Peyer's patch (tissue), 4 donors: ENCODE measurements around the gene PRELID2.

Experiments used
- POLR2A ChIP-seq, 2 donors: fragments of 450-650 bp; IDR thresholded peaks; one replicate each; pipeline ENCODE4 v1.5.1; 2017; ENCODE audit warnings: antibody characterized with exemption in 2 of 2, mild to moderate bottlenecking in 2 of 2, moderate library complexity in 2 of 2
- TF ChIP-seq, protein P1 (sequence below), 6 experiments: fragments of 450-650 bp in 4 of 6; fragments of 200-600 bp in 2 of 6; sonication (generic) in 1 of 6; IDR thresholded peaks; one replicate each; pipeline ENCODE4 v1.5.1; 2017 to 2019; ENCODE audit warnings: antibody characterized with exemption in 6 of 6, mild to moderate bottlenecking in 3 of 6, moderate library complexity in 1 of 6

DNA sequence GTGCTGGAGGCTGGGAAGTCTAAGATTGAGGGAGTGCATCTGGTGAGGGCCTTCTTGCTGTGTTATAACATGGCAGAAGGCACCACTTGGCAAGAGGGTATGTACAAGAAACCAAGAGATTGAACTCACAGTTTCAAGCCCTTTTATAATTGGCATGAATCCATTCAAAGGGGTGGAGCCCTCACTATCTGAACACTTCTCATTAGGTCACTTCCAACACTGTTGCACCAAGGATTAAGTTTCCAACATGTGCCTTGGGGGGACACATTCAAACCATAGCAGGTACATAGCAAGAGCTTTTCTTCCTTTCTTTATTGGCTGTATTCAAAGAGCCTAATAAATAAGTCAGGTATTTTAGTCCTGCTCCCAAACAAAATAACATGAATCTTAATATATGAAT lies 62.7 kb downstream of the PRELID2 start:
- no peak for TF ChIP-seq POLR2A (IDR thresholded peaks at IDR 0.05)
- TF ChIP-seq, protein P1, sequence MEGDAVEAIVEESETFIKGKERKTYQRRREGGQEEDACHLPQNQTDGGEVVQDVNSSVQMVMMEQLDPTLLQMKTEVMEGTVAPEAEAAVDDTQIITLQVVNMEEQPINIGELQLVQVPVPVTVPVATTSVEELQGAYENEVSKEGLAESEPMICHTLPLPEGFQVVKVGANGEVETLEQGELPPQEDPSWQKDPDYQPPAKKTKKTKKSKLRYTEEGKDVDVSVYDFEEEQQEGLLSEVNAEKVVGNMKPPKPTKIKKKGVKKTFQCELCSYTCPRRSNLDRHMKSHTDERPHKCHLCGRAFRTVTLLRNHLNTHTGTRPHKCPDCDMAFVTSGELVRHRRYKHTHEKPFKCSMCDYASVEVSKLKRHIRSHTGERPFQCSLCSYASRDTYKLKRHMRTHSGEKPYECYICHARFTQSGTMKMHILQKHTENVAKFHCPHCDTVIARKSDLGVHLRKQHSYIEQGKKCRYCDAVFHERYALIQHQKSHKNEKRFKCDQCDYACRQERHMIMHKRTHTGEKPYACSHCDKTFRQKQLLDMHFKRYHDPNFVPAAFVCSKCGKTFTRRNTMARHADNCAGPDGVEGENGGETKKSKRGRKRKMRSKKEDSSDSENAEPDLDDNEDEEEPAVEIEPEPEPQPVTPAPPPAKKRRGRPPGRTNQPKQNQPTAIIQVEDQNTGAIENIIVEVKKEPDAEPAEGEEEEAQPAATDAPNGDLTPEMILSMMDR (IDR thresholded peaks at IDR 0.05) = no peak
